H1 (cell line): ENCODE measurements around the gene SKIC8. TPM values are rescaled to one million over a fixed set of nuclear protein-coding genes. Genes with fewer than 3 reads are reported as not detected.

ENCODE experiments used
- CTCF ChIA-PET: fragments of 300-600 bp; sonication (Branson Sonifier 250); formaldehyde crosslinking; loops from one replicate; lab custom pipeline; 2021; ENCODE audit not compliant: partially characterized antibody; lab: Charles Lee
- POLR2A ChIA-PET: fragments of 300-600 bp; sonication (Branson Sonifier 250); formaldehyde crosslinking; loops from one replicate; lab custom pipeline; 2021; ENCODE audit warnings: inconsistent platforms; ENCODE audit not compliant: partially characterized antibody; lab: Charles Lee
- DNase-seq, 2 experiments: peaks; one replicate each; pipeline versions ENCODE4 v3.0.0 to v3.0.0-alpha.2; 2010 to 2022; ENCODE audit warnings: low spot score in 2 of 2, low read depth in 1 of 2, mixed read lengths in 1 of 2
- FAIRE-seq: peaks from 2 replicates; lab custom pipeline; 2011; peaks lifted over from hg19 to GRCh38; lab: Jason Lieb, UNC
- H2AFZ ChIP-seq: 2 replicates; pipeline ENCODE4 v1.8.1; 2012; ENCODE audit warnings: low read length, inconsistent platforms
- H2AK5ac ChIP-seq: 2 replicates; pipeline ENCODE4 v1.6.1; 2013; ENCODE audit warnings: low read depth, low read length
- H2BK120ac ChIP-seq: replicated peaks from 2 replicates; pipeline ENCODE3; 2013; ENCODE audit warnings: low read depth, low read length, inconsistent platforms
- H2BK12ac ChIP-seq: 2 replicates; pipeline ENCODE4 v1.6.1; 2013; ENCODE audit warnings: low read depth, low read length
- H2BK15ac ChIP-seq: 2 replicates; pipeline ENCODE4 v1.6.1; 2013; ENCODE audit warnings: low read length
- H2BK20ac ChIP-seq: 2 replicates; pipeline ENCODE4 v1.6.1; 2013; ENCODE audit warnings: low read length
- H2BK5ac ChIP-seq: 2 replicates; pipeline ENCODE4 v1.6.1; 2013; ENCODE audit warnings: low read depth, low read length
- H3K14ac ChIP-seq: 2 replicates; pipeline ENCODE4 v1.6.1; 2013; ENCODE audit warnings: inconsistent platforms; ENCODE audit not compliant: insufficient read length
- H3K18ac ChIP-seq: 2 replicates; pipeline ENCODE4 v1.6.1; 2013; ENCODE audit warnings: low read length; ENCODE audit errors: extremely low read depth
- H3K23ac ChIP-seq: 2 replicates; pipeline ENCODE4 v1.6.1; 2013; ENCODE audit warnings: inconsistent platforms; ENCODE audit not compliant: insufficient read length
- H3K23me2 ChIP-seq: 2 replicates; pipeline ENCODE4 v1.6.1; 2013; ENCODE audit warnings: low read depth, low read length
- H3K27ac ChIP-seq: 2 replicates; pipeline ENCODE4 v1.6.1; 2011; ENCODE audit warnings: low read depth, low read length, inconsistent platforms
- H3K27me3 ChIP-seq, 4 experiments: replicated peaks in 1 of 4; 1 replicate in 1 of 4; 2 replicates in 3 of 4; pipeline versions ENCODE4 v1.6.1 to v1.8.1; 2011 to 2013; ENCODE audit warnings: low read length in 3 of 4, mild to moderate bottlenecking in 3 of 4, inconsistent platforms in 2 of 4, mixed read lengths in 2 of 4, moderate library complexity in 1 of 4; ENCODE audit not compliant: control insufficient read depth in 3 of 4, insufficient read depth in 3 of 4; ENCODE audit errors: extremely low read depth in 1 of 4
- H3K36me3 ChIP-seq, 4 experiments: 2 replicates each; pipeline versions ENCODE4 v1.6.1 to v1.8.1; 2011 to 2013; ENCODE audit warnings: mild to moderate bottlenecking in 4 of 4, low read length in 3 of 4, moderate library complexity in 2 of 4, control low read depth in 1 of 4, inconsistent platforms in 1 of 4; ENCODE audit not compliant: insufficient read depth in 4 of 4, control insufficient read depth in 2 of 4
- H3K4ac ChIP-seq: replicated peaks from 2 replicates; pipeline ENCODE3; 2013; ENCODE audit warnings: low read length, low read depth, mixed read lengths, inconsistent platforms; ENCODE audit not compliant: insufficient read length
- H3K4me1 ChIP-seq, 4 experiments: replicated peaks in 1 of 4; 1 replicate in 1 of 4; 2 replicates in 3 of 4; pipeline versions ENCODE4 v1.6.1 to v1.8.1; 2011 to 2013; ENCODE audit warnings: low read length in 3 of 4, inconsistent platforms in 2 of 4, mixed read lengths in 1 of 4; ENCODE audit not compliant: insufficient read depth in 4 of 4, control insufficient read depth in 3 of 4
- H3K4me2 ChIP-seq, 2 experiments: 2 replicates each; pipeline versions ENCODE4 v1.6.1 to v1.8.1; 2011 to 2013; ENCODE audit warnings: low read depth in 2 of 2, low read length in 2 of 2, control low read depth in 1 of 2, inconsistent platforms in 1 of 2, mild to moderate bottlenecking in 1 of 2; ENCODE audit not compliant: insufficient read depth in 1 of 2
- H3K4me3 ChIP-seq, 4 experiments: fragments of 200-600, 300-600 bp in 1 of 4; sonication (generic), shearing (Covaris generic), sonication (Bioruptor Twin) in 1 of 4; 2 replicates each; pipeline versions ENCODE4 v1.5.1 to v1.8.1; 2011 to 2016; ENCODE audit warnings: low read length in 4 of 4, low read depth in 3 of 4, control low read depth in 2 of 4, inconsistent platforms in 2 of 4, mild to moderate bottlenecking in 2 of 4, mixed read lengths in 1 of 4, moderate library complexity in 1 of 4; ENCODE audit not compliant: insufficient read depth in 2 of 4; ENCODE audit errors: extremely low read depth in 1 of 4
- H3K56ac ChIP-seq: replicated peaks from 2 replicates; pipeline ENCODE3; 2013; ENCODE audit warnings: low read depth, mild to moderate bottlenecking, mixed read lengths, low read length, inconsistent platforms; ENCODE audit not compliant: insufficient read length
- H3K79me1 ChIP-seq: 2 replicates; pipeline ENCODE4 v1.6.1; 2013; ENCODE audit warnings: low read depth, low read length, control low read depth
- H3K79me2 ChIP-seq, 2 experiments: 2 replicates each; pipeline versions ENCODE4 v1.6.1 to v1.8.1; 2012 to 2013; ENCODE audit warnings: low read length in 2 of 2, mild to moderate bottlenecking in 2 of 2, inconsistent platforms in 1 of 2; ENCODE audit not compliant: insufficient read depth in 2 of 2, control insufficient read depth in 1 of 2
- H3K9ac ChIP-seq, 4 experiments: replicated peaks in 1 of 4; 1 replicate in 1 of 4; 2 replicates in 3 of 4; pipeline versions ENCODE4 v1.6.1 to v1.8.1; 2011 to 2013; ENCODE audit warnings: low read depth in 3 of 4, low read length in 3 of 4, control low read depth in 2 of 4, mild to moderate bottlenecking in 2 of 4, moderate library complexity in 2 of 4, inconsistent platforms in 1 of 4; ENCODE audit errors: extremely low read depth in 1 of 4
- H3K9me3 ChIP-seq, 2 experiments: 2 replicates each; pipeline versions ENCODE4 v1.6.1 to v1.8.1; 2012 to 2013; ENCODE audit warnings: mild to moderate bottlenecking in 2 of 2, moderate library complexity in 2 of 2, control low read depth in 1 of 2, inconsistent platforms in 1 of 2, low read depth in 1 of 2, low read length in 1 of 2, mixed read lengths in 1 of 2; ENCODE audit not compliant: insufficient read depth in 2 of 2
- H4K20me1 ChIP-seq, 2 experiments: replicated peaks in 1 of 2; 2 replicates each; pipeline versions ENCODE3 to v1.8.1; 2011 to 2013; ENCODE audit warnings: inconsistent platforms in 2 of 2, low read length in 2 of 2, mild to moderate bottlenecking in 1 of 2; ENCODE audit not compliant: insufficient read depth in 2 of 2, control insufficient read depth in 1 of 2
- H4K5ac ChIP-seq: 2 replicates; pipeline ENCODE4 v1.6.1; 2013; ENCODE audit warnings: low read length, low read depth, mixed read lengths, inconsistent platforms; ENCODE audit not compliant: insufficient read length
- H4K8ac ChIP-seq: 2 replicates; pipeline ENCODE4 v1.8.0; 2013; ENCODE audit warnings: mild to moderate bottlenecking, moderate library complexity, low read length, inconsistent platforms; ENCODE audit not compliant: insufficient read depth; ENCODE audit errors: extremely low read depth
- H4K91ac ChIP-seq: replicated peaks from 2 replicates; pipeline ENCODE3; 2013; ENCODE audit warnings: low read length, mixed read lengths, inconsistent platforms; ENCODE audit not compliant: insufficient read length
- EGR1 ChIP-seq: IDR thresholded peaks from 2 replicates; pipeline ENCODE4 v1.6.1; 2011; ENCODE audit warnings: low read depth, low read length, borderline replicate concordance
- YY1 ChIP-seq: IDR thresholded peaks from 2 replicates; pipeline ENCODE4 v1.6.1; 2011; ENCODE audit warnings: low read depth, mild to moderate bottlenecking, low read length
- WGBS, 2 experiments: shearing (Covaris generic) in 1 of 2; methylation state at CpG; one replicate each; pipeline versions ENCODE4 v1.1.6 to v1.1.7; 2013 to 2015; ENCODE audit warnings: low lambda C conversion rate in 2 of 2, mixed read lengths in 2 of 2, inconsistent platforms in 1 of 2, low coverage in 1 of 2, missing lambda C conversion rate in 1 of 2; ENCODE audit not compliant: insufficient replicate concordance in 2 of 2, insufficient coverage in 1 of 2, insufficient read length in 1 of 2; ENCODE audit errors: extremely low coverage in 1 of 2, missing lambda C conversion rate in 1 of 2; 5-methylcytosine and 5-hydroxymethylcytosine counted together
- polyA plus RNA-seq, 7 experiments: library from polyadenylated mRNA; depleted of rRNA in 3 of 7; stranded (reverse) in 5 of 7; unstranded in 2 of 7; fragments of >200 nt in 5 of 7; fragments of 200-250 nt in 2 of 7; gene quantifications; 1 replicate in 5 of 7; 2 replicates in 1 of 7; 4 replicates in 1 of 7; pipeline versions ENCODE4 v1.2.1 to v1.2.3, GENCODE V29; 2011 to 2013; ENCODE audit warnings: missing spikeins in 2 of 7, mixed read lengths in 2 of 7
- total RNA-seq: library from RNA; stranded (reverse); fragmentation: NEBNext Ultra II Directional; extraction: Animal tissue kit (Norgen Biotek cat#: 25700); gene quantifications from 2 replicates; pipeline ENCODE4 v1.2.1, GENCODE V29; 2021

The SKIC8 gene
- total and polyA plus RNA-seq, 2 of the 8 experiments (the other 6 are each of a cell fraction or from before 2014, with no cell fraction given) = 44.2 to 77.7 TPM

- 86% methylated on average over 9 of the region's 9 CpGs; no CpG with 5 or more reads in 1 of the 2 experiments for WGBS, 2 experiments
- no peak overlapping the region for H2BK15ac ChIP-seq
- H3K4me2 ChIP-seq = no peak overlapping the region
- no peaks in the 10 kb centered on the region for H4K20me1 ChIP-seq
- H3K4ac ChIP-seq = no peak overlapping the region
- no peak overlapping the region for H4K5ac ChIP-seq
- no peak overlapping the region; a peak in 1 of 7 replicates for H3K9ac ChIP-seq
- H2BK12ac ChIP-seq = no peak overlapping the region
- no peak overlapping the region for H2BK20ac ChIP-seq
- no peaks in the 10 kb centered on the region for H3K79me2 ChIP-seq
- H3K14ac ChIP-seq = no peak overlapping the region
- H3K18ac ChIP-seq = no peak overlapping the region
- no peaks in the 10 kb centered on the region for H3K9me3 ChIP-seq
- no peak overlapping the region for H4K8ac ChIP-seq
- H3K4me1 ChIP-seq = no peaks in the 10 kb centered on the region; a peak in 1 of 7 replicates
- H3K27ac ChIP-seq = no peak overlapping the region
- H3K23me2 ChIP-seq = no peaks in the 10 kb centered on the region
- DNase-seq (no peak), FAIRE-seq (no peak)
- H3K4me3 ChIP-seq = no peak overlapping the region
- H2BK5ac ChIP-seq = no peak overlapping the region
- no peak overlapping the region for H4K91ac ChIP-seq
- ChIA-PET CTCF (interaction anchor here (1.0 to 1.8 kb wide), 6 partner anchors 56 to 292 kb away, joined by 3 to 4 read pairs (median 3); no protein-coding TSS in a partner anchor), POLR2A (interaction anchor here (0.6 to 1.3 kb wide), 2 partner anchors 28 to 102 kb away, joined by 3 read pairs; partner anchors contain the start of gene IDH3A)
- H3K27me3 ChIP-seq = no peaks in the 10 kb centered on the region
- no peak for TF ChIP-seq EGR1
- TF ChIP-seq YY1 = no peak
- no peak overlapping the region for H2BK120ac ChIP-seq
- H3K36me3 ChIP-seq = no peaks in the 10 kb centered on the region
- H3K79me1 ChIP-seq = no peaks in the 10 kb centered on the region
- H2AFZ ChIP-seq = no peak overlapping the region
- no peak overlapping the region for H2AK5ac ChIP-seq
- H3K23ac ChIP-seq = no peak overlapping the region
- no peak overlapping the region for H3K56ac ChIP-seq
These were observed 48.3 kb downstream of the SKIC8 start for GRCh38 chr15:78251136-78251535.
